Measurements from ENCODE around the gene IL22.

DNA sequence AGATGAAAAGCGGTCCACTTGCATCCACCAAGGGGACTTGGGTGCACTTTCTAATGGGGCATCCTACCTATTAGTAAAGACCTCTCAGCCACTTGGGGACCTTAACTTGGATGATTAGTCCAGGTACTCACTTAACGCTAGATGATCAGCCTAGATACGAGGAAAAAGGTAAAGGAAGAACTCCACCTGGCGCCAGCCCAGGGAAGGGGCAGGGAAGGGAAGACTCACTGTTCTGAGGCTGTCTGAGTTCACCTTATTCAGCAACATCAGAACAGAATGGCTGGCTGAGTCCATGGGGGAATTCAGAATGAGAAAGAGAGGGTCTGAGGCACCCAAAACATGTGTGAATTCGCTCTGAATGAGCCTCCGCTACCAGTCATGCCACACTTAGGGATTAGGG is 7.1 kb downstream of the IL22 start:
- TF ChIP-seq, protein P1, sequence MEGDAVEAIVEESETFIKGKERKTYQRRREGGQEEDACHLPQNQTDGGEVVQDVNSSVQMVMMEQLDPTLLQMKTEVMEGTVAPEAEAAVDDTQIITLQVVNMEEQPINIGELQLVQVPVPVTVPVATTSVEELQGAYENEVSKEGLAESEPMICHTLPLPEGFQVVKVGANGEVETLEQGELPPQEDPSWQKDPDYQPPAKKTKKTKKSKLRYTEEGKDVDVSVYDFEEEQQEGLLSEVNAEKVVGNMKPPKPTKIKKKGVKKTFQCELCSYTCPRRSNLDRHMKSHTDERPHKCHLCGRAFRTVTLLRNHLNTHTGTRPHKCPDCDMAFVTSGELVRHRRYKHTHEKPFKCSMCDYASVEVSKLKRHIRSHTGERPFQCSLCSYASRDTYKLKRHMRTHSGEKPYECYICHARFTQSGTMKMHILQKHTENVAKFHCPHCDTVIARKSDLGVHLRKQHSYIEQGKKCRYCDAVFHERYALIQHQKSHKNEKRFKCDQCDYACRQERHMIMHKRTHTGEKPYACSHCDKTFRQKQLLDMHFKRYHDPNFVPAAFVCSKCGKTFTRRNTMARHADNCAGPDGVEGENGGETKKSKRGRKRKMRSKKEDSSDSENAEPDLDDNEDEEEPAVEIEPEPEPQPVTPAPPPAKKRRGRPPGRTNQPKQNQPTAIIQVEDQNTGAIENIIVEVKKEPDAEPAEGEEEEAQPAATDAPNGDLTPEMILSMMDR (IDR thresholded peaks at IDR 0.05), result no peak
- no peak for TF ChIP-seq POLR2A (IDR thresholded peaks at IDR 0.05)
